ENCODE data around the gene REXO1. TPM values are rescaled to one million over a fixed set of nuclear protein-coding genes. Genes with fewer than 3 reads are reported as not detected.

Gene REXO1
- total and polyA plus RNA-seq, 9 of the 15 experiments (the other 6 are each of a cell fraction or from before 2014, with no cell fraction given), result 0.04 to 63.3 (median 15.8) TPM

GRCh38 chr19:1857648-1858326, 9.5 kb upstream of the REXO1 start (continued):
- TF ChIP-seq SPI1 (IDR thresholded peaks at IDR 0.05; ENCODE audit: borderline replicate concordance, low read depth, low read length), result peak; percentile 95
- TF ChIP-seq NCOA6 (IDR thresholded peaks at IDR 0.05), result no peak
- no peak for TF ChIP-seq NCOA2 (IDR thresholded peaks at IDR 0.05; ENCODE audit: partially characterized antibody in 2 of 2)
- TF ChIP-seq MEF2D (tag; conservative IDR thresholded peaks at IDR 0.05; ENCODE audit: low read depth), result no peak
- TF ChIP-seq IRF2 (CRISPR knock-in tag; IDR thresholded peaks at IDR 0.05), result no peak
- TF ChIP-seq NR3C1 (CRISPR knock-in tag; IDR thresholded peaks at IDR 0.05), result no peak
- TF ChIP-seq POLR2A (conservative IDR thresholded peaks at IDR 0.05), result no peak
- no peak for TF ChIP-seq ZZZ3 (IDR thresholded peaks at IDR 0.05)
- no peak for TF ChIP-seq ZNF445 (CRISPR knock-in tag; IDR thresholded peaks at IDR 0.05; ENCODE audit: low read depth)
- TF ChIP-seq, protein P1, sequence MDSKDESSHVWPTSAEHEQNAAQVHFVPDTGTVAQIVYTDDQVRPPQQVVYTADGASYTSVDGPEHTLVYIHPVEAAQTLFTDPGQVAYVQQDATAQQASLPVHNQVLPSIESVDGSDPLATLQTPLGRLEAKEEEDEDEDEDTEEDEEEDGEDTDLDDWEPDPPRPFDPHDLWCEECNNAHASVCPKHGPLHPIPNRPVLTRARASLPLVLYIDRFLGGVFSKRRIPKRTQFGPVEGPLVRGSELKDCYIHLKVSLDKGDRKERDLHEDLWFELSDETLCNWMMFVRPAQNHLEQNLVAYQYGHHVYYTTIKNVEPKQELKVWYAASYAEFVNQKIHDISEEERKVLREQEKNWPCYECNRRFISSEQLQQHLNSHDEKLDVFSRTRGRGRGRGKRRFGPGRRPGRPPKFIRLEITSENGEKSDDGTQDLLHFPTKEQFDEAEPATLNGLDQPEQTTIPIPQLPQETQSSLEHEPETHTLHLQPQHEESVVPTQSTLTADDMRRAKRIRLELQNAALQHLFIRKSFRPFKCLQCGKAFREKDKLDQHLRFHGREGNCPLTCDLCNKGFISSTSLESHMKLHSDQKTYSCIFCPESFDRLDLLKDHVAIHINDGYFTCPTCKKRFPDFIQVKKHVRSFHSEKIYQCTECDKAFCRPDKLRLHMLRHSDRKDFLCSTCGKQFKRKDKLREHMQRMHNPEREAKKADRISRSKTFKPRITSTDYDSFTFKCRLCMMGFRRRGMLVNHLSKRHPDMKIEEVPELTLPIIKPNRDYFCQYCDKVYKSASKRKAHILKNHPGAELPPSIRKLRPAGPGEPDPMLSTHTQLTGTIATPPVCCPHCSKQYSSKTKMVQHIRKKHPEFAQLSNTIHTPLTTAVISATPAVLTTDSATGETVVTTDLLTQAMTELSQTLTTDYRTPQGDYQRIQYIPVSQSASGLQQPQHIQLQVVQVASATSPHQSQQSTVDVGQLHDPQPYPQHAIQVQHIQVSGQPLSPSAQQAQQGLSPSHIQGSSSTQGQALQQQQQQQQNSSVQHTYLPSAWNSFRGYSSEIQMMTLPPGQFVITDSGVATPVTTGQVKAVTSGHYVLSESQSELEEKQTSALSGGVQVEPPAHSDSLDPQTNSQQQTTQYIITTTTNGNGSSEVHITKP (IDR thresholded peaks at IDR 0.05; ENCODE audit: partially characterized antibody), result peak; percentile 26
- no peak for TF ChIP-seq MTA2 (IDR thresholded peaks at IDR 0.05; ENCODE audit: low read depth)
- TF ChIP-seq ETS1 (conservative IDR thresholded peaks at IDR 0.05; ENCODE audit: control insufficient read depth, low read depth, low read length), result no peak
- peak; percentile 2; the same call in 1 of the 2 replicates for TF ChIP-seq NR2C1 (IDR thresholded peaks at IDR 0.05)
- TF ChIP-seq NR2C1 (tag; IDR thresholded peaks at IDR 0.05), result no peak
- TF ChIP-seq ZNF3 (CRISPR knock-in tag; IDR thresholded peaks at IDR 0.05), result no peak
- no peak for TF ChIP-seq NCOA4 (IDR thresholded peaks at IDR 0.05; ENCODE audit: partially characterized antibody)
- no peak for TF ChIP-seq HDAC2 (IDR thresholded peaks at IDR 0.05)
- no peak for TF ChIP-seq MLX (CRISPR knock-in tag; conservative IDR thresholded peaks at IDR 0.05)
- no peak for TF ChIP-seq ZNF277 (CRISPR knock-in tag; IDR thresholded peaks at IDR 0.05; ENCODE audit: borderline replicate concordance)
- no peak for TF ChIP-seq CHD4 (IDR thresholded peaks at IDR 0.05; ENCODE audit: insufficient read depth, insufficient replicate concordance, low read depth, low read length, poor library complexity, severe bottlenecking)
- TF ChIP-seq SRSF1 (IDR thresholded peaks at IDR 0.05; ENCODE audit: low read depth, low read length), result no peak
- no peak for TF ChIP-seq E2F3 (CRISPR knock-in tag; IDR thresholded peaks at IDR 0.05)
- no peak for TF ChIP-seq ZNF436 (CRISPR knock-in tag; IDR thresholded peaks at IDR 0.05)
- no peak for TF ChIP-seq SREBF2 (CRISPR knock-in tag; IDR thresholded peaks at IDR 0.05)

Data from K562 (cell line).